PC-9 (cell line): ENCODE data around the gene FAHD1. TPM values are rescaled to one million over a fixed set of nuclear protein-coding genes. Genes with fewer than 3 reads are reported as not detected.

Experiments
- BruUV-seq: library from RNA; stranded (reverse); fragments of 400-500 nt; replicated peaks from 2 replicates; lab custom pipeline; 2021; lab: Mats Ljungman, UMichigan
- CTCF ChIA-PET: fragments of 300-600 bp; sonication (Branson Sonifier 250); formaldehyde crosslinking; loops from one replicate; lab custom pipeline; 2022; ENCODE audit warnings: antibody characterized with exemption; lab: Charles Lee
- POLR2A ChIA-PET: fragments of 300-600 bp; sonication (Branson Sonifier 250); formaldehyde crosslinking; loops from one replicate; lab custom pipeline; 2022; ENCODE audit warnings: antibody characterized with exemption; ENCODE audit not compliant: unreplicated experiment; lab: Charles Lee
- DNase-seq, 2 experiments: peaks; one replicate each; pipeline versions ENCODE4 v3.0.0 to v3.0.0-alpha.2; 2015 to 2022; ENCODE audit warnings: mixed read lengths in 1 of 2
- H2AFZ ChIP-seq: fragments of 200-600 bp; sonication (generic); 2 replicates; pipeline ENCODE4 v1.8.1; 2017; ENCODE audit warnings: antibody characterized with exemption
- H3F3A ChIP-seq: fragments of 200-600 bp; sonication (generic); 2 replicates; pipeline ENCODE4 v1.8.1; 2017; ENCODE audit warnings: antibody characterized with exemption, mild to moderate bottlenecking, low read depth; ENCODE audit not compliant: insufficient read depth
- H3K27ac ChIP-seq: fragments of 200-600 bp; sonication (generic); 2 replicates; pipeline ENCODE4 v1.6.1; 2016; ENCODE audit warnings: mixed run types
- H3K27me3 ChIP-seq: fragments of 200-600 bp; sonication (generic); 2 replicates; pipeline ENCODE4 v1.6.1; 2016; ENCODE audit warnings: low read depth, mixed run types; ENCODE audit not compliant: insufficient read depth
- H3K36me3 ChIP-seq: fragments of 200-600 bp; sonication (generic); 2 replicates; pipeline ENCODE4 v1.6.1; 2016; ENCODE audit warnings: low read depth, mixed run types
- H3K4me1 ChIP-seq: fragments of 200-600 bp; sonication (generic); replicated peaks from 2 replicates; pipeline ENCODE4 v1.6.1; 2016; ENCODE audit warnings: mixed run types; ENCODE audit not compliant: insufficient read depth
- H3K4me2 ChIP-seq: fragments of 200-600 bp; sonication (generic); 2 replicates; pipeline ENCODE4 v1.6.1; 2017; ENCODE audit warnings: mixed run types
- H3K4me3 ChIP-seq: fragments of 200-600 bp; sonication (generic); 2 replicates; pipeline ENCODE4 v1.6.1; 2016; ENCODE audit warnings: mixed run types
- H3K79me2 ChIP-seq: fragments of 200-600 bp; sonication (generic); 2 replicates; pipeline ENCODE4 v1.6.1; 2017; ENCODE audit warnings: low read depth, mixed run types
- H3K9me2 ChIP-seq: fragments of 200-600 bp; sonication (generic); 2 replicates; pipeline ENCODE4 v1.8.1; 2017; ENCODE audit warnings: mild to moderate bottlenecking; ENCODE audit not compliant: insufficient read depth
- H3K9me3 ChIP-seq: fragments of 200-600 bp; sonication (generic); 2 replicates; pipeline ENCODE4 v1.8.1; 2016; ENCODE audit warnings: low read depth; ENCODE audit not compliant: insufficient read depth
- H4K20me1 ChIP-seq: fragments of 200-600 bp; sonication (generic); 2 replicates; pipeline ENCODE4 v1.8.1; 2017; ENCODE audit not compliant: insufficient read depth
- EZH2 ChIP-seq: fragments of 200-600 bp; sonication (generic); IDR thresholded peaks from 2 replicates; pipeline ENCODE4 v1.8.0; 2017; ENCODE audit warnings: antibody characterized with exemption, low read depth
- intact Hi-C: fragments of 100-400 bp; cut with micrococcal nuclease; formaldehyde crosslinking; loops from one replicate; pipeline ENCODE4 v1.10.0; 2022; ENCODE audit not compliant: unreplicated experiment
- total RNA-seq: library from RNA; stranded (reverse); gene quantifications from 2 replicates; pipeline ENCODE4 v1.2.3, GENCODE V29; 2021
- TF ChIP-seq, protein P1 (sequence below): fragments of 200-600 bp; sonication (generic); conservative IDR thresholded peaks from 2 replicates; pipeline ENCODE4 v1.6.1; 2017; ENCODE audit warnings: mixed run types, antibody characterized with exemption, mild to moderate bottlenecking, moderate library complexity

The FAHD1 gene
- total RNA-seq, 1 experiment from 2014 or later: 26.8 TPM

DNA sequence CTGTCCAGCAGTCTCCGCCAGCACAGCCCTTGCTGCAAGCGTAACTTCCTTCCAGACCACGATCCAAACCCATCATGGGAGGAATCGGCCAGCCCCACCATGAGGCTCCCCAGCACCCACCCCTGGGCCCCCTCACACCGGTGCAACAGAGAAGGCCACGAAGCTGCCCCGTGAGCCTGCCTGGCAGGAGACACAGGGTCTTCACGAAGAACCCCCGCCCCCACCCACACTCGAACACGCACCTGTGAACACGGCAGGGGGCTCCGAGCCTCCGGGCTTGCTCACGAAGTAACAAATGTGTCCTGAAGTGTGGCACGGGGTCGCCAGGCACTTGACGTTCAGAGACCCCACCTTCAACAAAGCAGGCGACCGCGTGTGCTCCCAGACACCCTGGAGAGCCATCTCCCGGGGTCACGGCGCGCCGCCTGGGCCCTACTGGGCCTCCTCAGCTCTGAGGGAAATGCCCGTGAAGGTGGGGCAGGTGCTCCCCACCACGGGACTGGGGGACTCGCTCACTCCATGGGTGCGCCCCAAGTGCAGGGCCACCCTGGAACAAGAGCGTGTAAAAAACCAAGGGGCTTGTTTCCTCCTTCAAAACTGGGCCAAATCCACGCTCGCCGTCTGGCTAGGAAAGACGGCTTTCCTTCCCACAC is 8.0 kb upstream of the FAHD1 start:
- H3K79me2 ChIP-seq: no peaks in the 10 kb centered on the region
- H3K4me2 ChIP-seq: no peak overlapping the region
- intact Hi-C loops: no loop called here
- H4K20me1 ChIP-seq: no peaks in the 10 kb centered on the region
- H3K4me1 ChIP-seq: no peaks in the 10 kb centered on the region
- H3F3A ChIP-seq: peaks cover 6% of the 10 kb centered on the region; the same call in 1 of the 2 replicates
- H3K9me3 ChIP-seq: no peaks in the 10 kb centered on the region
- BruUV-seq: no TSS peak
- no peak for DNase-seq
- ChIA-PET POLR2A (no interaction called here), CTCF (no interaction called here)
- no peak for TF ChIP-seq EZH2
- TF ChIP-seq, protein P1, sequence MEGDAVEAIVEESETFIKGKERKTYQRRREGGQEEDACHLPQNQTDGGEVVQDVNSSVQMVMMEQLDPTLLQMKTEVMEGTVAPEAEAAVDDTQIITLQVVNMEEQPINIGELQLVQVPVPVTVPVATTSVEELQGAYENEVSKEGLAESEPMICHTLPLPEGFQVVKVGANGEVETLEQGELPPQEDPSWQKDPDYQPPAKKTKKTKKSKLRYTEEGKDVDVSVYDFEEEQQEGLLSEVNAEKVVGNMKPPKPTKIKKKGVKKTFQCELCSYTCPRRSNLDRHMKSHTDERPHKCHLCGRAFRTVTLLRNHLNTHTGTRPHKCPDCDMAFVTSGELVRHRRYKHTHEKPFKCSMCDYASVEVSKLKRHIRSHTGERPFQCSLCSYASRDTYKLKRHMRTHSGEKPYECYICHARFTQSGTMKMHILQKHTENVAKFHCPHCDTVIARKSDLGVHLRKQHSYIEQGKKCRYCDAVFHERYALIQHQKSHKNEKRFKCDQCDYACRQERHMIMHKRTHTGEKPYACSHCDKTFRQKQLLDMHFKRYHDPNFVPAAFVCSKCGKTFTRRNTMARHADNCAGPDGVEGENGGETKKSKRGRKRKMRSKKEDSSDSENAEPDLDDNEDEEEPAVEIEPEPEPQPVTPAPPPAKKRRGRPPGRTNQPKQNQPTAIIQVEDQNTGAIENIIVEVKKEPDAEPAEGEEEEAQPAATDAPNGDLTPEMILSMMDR: no peak
- no peak overlapping the region for H3K27ac ChIP-seq
- no peaks in the 10 kb centered on the region for H3K27me3 ChIP-seq
- H2AFZ ChIP-seq: no peak overlapping the region
- no peaks in the 10 kb centered on the region for H3K9me2 ChIP-seq
- H3K36me3 ChIP-seq: 0 out of 2 replicates have a peak, but pooled peaks cover 6% of the 10 kb centered on the region
- no peak overlapping the region for H3K4me3 ChIP-seq

DNA sequence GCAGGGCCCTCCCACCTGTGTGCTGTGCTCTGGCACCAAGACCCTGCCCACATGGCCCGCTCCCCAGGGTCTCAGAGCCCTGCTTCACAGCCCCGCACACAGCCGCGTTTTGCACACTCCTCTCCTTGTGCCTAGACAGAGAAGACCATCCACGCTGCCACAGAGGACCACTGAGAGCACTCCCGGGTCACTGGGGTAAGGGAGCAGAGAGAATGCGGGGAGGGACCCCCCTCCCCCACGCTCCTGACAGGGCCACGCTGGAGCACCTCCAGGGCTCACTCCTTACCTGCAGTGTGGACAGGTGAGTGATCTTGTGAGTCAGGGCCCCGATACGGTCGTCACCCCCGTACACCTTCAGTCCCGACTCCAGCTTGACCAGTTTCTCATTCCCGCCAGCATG is 7.4 kb upstream of the FAHD1 start:
- ChIA-PET POLR2A (no interaction called here), CTCF (no interaction called here)
- Histone ChIP-seq H2AFZ (no peak overlapping the region), H4K20me1 (no peaks in the 10 kb centered on the region), H3K79me2 (no peaks in the 10 kb centered on the region), H3K36me3 (0 out of 2 replicates have a peak, but pooled peaks cover 6% of the 10 kb centered on the region), H3K27ac (no peak overlapping the region), H3K4me3 (no peak overlapping the region), H3K4me1 (no peaks in the 10 kb centered on the region), H3K9me3 (no peaks in the 10 kb centered on the region), H3K9me2 (no peaks in the 10 kb centered on the region), H3K4me2 (no peak overlapping the region), H3F3A (peaks cover 11% of the 10 kb centered on the region; the same call in 1 of the 2 replicates), H3K27me3 (no peaks in the 10 kb centered on the region)
- DNase-seq: no peak
- no peak for TF ChIP-seq EZH2
- TF ChIP-seq, protein P1: no peak
- no TSS peak for BruUV-seq
- intact Hi-C loops: no loop called here

DNA sequence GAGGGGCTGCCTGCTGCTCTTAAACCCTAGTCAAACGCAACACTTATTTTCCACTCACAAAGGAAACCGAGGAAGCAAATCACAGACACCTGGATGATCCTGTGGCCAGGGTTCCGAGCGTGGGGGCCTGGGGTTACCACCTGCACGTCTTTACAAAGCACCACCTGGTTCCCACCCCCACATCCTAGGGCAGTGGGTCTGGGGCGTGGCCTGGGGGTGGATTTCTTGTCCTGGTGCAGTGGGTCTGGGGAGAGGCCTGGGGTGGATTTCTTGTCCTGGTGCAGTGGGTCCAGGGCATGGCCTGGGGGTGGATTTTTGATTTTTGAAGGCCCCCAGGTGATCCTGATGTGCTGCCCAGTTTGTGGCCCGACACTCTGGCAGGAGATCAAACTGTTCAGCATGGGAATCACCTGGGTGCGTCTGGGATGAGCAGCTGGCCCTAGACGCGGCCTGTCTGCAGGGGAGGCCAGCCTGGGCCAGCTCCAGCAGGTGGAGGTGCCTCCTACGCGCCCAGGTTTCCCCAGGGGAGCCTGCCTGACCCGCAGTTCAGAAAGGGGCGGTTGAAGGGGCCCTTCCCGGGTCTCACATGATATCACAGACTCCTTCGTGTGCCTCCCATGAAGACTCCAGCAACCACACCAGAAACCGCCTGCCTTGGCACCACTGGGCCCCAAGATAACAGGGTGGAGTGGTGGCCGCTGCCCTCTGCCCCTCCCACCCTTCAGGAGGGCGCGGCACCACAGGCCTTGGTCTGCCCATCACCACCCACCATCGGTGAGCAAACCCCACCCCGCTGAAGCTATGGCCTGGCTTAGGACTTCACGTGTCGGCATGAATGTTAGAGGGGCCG is 6.7 kb upstream of the FAHD1 start:
- TF ChIP-seq, protein P1: no peak
- TF ChIP-seq EZH2: no peak
- Histone ChIP-seq H3K27ac (no peak overlapping the region), H3K9me2 (no peaks in the 10 kb centered on the region), H3K4me1 (peaks cover under 1% of the 10 kb centered on the region; the same call in 1 of the 2 replicates), H4K20me1 (no peaks in the 10 kb centered on the region), H3F3A (peaks cover 11% of the 10 kb centered on the region; the same call in 1 of the 2 replicates), H3K36me3 (0 out of 2 replicates have a peak, but pooled peaks cover 6% of the 10 kb centered on the region), H3K9me3 (no peaks in the 10 kb centered on the region), H3K27me3 (no peaks in the 10 kb centered on the region), H2AFZ (no peak overlapping the region), H3K79me2 (peaks cover under 1% of the 10 kb centered on the region; the same call in 1 of the 2 replicates), H3K4me3 (no peak overlapping the region), H3K4me2 (no peak overlapping the region)
- ChIA-PET POLR2A (no interaction called here), CTCF (interaction anchor here (0.6 kb wide), 1 partner anchor 43 kb away, joined by 6 read pairs; no protein-coding TSS in a partner anchor)
- no TSS peak for BruUV-seq
- DNase-seq: no peak
- intact Hi-C loops: no loop called here
